ENCODE results near the gene TOR2A. TPM values are rescaled to one million over a fixed set of nuclear protein-coding genes. Genes with fewer than 3 reads are reported as not detected.

The TOR2A gene
- 16.4 and 19.7 TPM in 2 replicates for total RNA-seq (2021)
- Bru-seq, nascent RNA = percentile 50 among the genes with signal in this experiment
- BruChase-seq, experiment 1, labeled RNA remaining after a 2-hour chase = percentile 50 among the genes with signal in this experiment
- percentile 71 among the genes with signal in this experiment for BruChase-seq, experiment 2, labeled RNA remaining after a 6-hour chase
- long read RNA-seq, transcript TOR2A-203 (5 exons, 1,523 nt) = major isoform, 37 of 55 reads
- long read RNA-seq, partial matches to known transcripts = 2 of 55 reads
- long read RNA-seq, other reads (novel, unspliced or antisense) = 6 of 55 reads

- intact Hi-C loops (cut with micrococcal nuclease; ENCODE audit: unreplicated experiment) = loop anchor here (1.0 to 5.0 kb wide), 9 partner anchors 50 to 793 kb away; partner anchors contain the start of gene STXBP1
- TF ChIP-seq CTCF (conservative IDR thresholded peaks at IDR 0.05) (peak; percentile 96), EZH2 (IDR thresholded peaks at IDR 0.05; ENCODE audit: low read depth) (no peak)
- Histone ChIP-seq H3F3A (ENCODE audit: insufficient read depth, low read depth) (peaks cover 11% of the 10 kb centered on the region; the same call in 1 of the 2 replicates), H3K36me3 (ENCODE audit: low read depth) (no peaks in the 10 kb centered on the region), H3K9me2 (ENCODE audit: insufficient read depth) (no peaks in the 10 kb centered on the region), H2AFZ (peak within 1 kb of the TSS; percentile 82), H3K4me3 (peak within 1 kb of the TSS; percentile 61), H3K4me2 (peak within 1 kb of the TSS; percentile 68), H3K9me3 (ENCODE audit: insufficient read depth, low read depth) (no peaks in the 10 kb centered on the region), H3K79me2 (ENCODE audit: low read depth) (no peaks in the 10 kb centered on the region), H3K27me3 (ENCODE audit: insufficient read depth, low read depth) (no peaks in the 10 kb centered on the region), H3K4me1 (replicated peaks; ENCODE audit: insufficient read depth) (peaks cover 7% of the 10 kb centered on the region), H4K20me1 (ENCODE audit: insufficient read depth) (no peaks in the 10 kb centered on the region), H3K27ac (no peak within 1 kb of the TSS)
- POLR2A ChIA-PET (ENCODE audit: unreplicated experiment) = interaction anchor here (0.5 to 0.7 kb wide), 5 partner anchors 11 to 151 kb away, joined by 3 to 8 read pairs (median 4); no protein-coding TSS in a partner anchor
- CTCF ChIA-PET = interaction anchor here (0.5 to 1.6 kb wide), 20 partner anchors 36 to 291 kb away, joined by 3 to 23 read pairs (median 4); partner anchors contain the start of genes CDK9, LRSAM1, RPL12 and SH2D3C
- TSS peak; percentile 45 for BruUV-seq (replicated peaks)
- DNase-seq = peak; percentile 89 to 99
Measured at GRCh38 chr9:127734747-127735529, at the start of gene TOR2A. TSS of gene TOR2A (minus strand) at chr9:127735294. CDS start at chr9:127735270, 24 bp downstream.

- peaks cover 8% of the 10 kb centered on the region for H3K4me1 ChIP-seq (replicated peaks; ENCODE audit: insufficient read depth)
- TF ChIP-seq CTCF (conservative IDR thresholded peaks at IDR 0.05) (no peak), EZH2 (IDR thresholded peaks at IDR 0.05; ENCODE audit: low read depth) (no peak)
- peaks cover 25% of the 10 kb centered on the region for H3K79me2 ChIP-seq (ENCODE audit: low read depth)
- peaks cover 15% of the 10 kb centered on the region; the same call in 1 of the 2 replicates for H3F3A ChIP-seq (ENCODE audit: insufficient read depth, low read depth)
- ChIA-PET CTCF (interaction anchor here (0.6 kb wide), 1 partner anchor 621 kb away, joined by 3 read pairs; no protein-coding TSS in a partner anchor), POLR2A (ENCODE audit: unreplicated experiment) (no interaction called here)
- intact Hi-C loops (cut with micrococcal nuclease; ENCODE audit: unreplicated experiment) = loop anchor here (2.0 kb wide), 1 partner anchor 193 kb away; no protein-coding TSS in a partner anchor
- no peak for DNase-seq
- H3K27me3 ChIP-seq (ENCODE audit: insufficient read depth, low read depth) = no peaks in the 10 kb centered on the region
- H3K4me3 ChIP-seq = no peak overlapping the region
- H3K4me2 ChIP-seq = no peak overlapping the region
- H3K36me3 ChIP-seq (ENCODE audit: low read depth) = peaks cover 11% of the 10 kb centered on the region
- peaks cover 23% of the 10 kb centered on the region for H4K20me1 ChIP-seq (ENCODE audit: insufficient read depth)
- BruUV-seq (replicated peaks) = no TSS peak
- no peaks in the 10 kb centered on the region for H3K9me3 ChIP-seq (ENCODE audit: insufficient read depth, low read depth)
- H3K27ac ChIP-seq = no peak overlapping the region
- H2AFZ ChIP-seq = no peak overlapping the region
- no peaks in the 10 kb centered on the region for H3K9me2 ChIP-seq (ENCODE audit: insufficient read depth)
Measured at GRCh38 chr9:127783111-127784008, 48.3 kb upstream of the TOR2A start.
